ENCODE results near the gene RNF17. TPM values are rescaled to one million over a fixed set of nuclear protein-coding genes. Genes with fewer than 3 reads are reported as not detected.

Gene RNF17
- polyA plus RNA-seq, 1 of the 3 experiments (the other 2 are of a cell fraction): not detected

DNA sequence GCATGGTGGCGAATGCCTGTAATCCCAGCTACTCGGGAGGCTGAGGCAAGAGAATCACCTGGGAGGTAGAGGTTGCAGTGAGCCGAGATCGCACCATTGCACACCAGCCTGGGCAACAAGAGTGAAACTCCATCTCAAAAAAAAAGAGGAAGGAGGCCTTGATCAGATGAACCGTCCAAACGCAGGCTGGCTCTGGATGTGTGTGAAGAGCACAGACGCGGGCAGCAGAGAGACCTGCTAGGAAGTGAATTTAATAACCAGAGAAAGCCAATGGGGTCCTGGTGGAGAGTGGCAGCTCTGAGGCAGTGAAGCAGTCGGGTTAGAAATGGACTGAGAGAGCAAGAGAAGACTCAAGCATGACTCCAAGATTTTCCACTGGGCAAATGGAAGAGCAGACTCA, 136.5 kb downstream of the RNF17 start:
- Histone ChIP-seq H3K36me3 (replicated peaks in 1 of 2; ENCODE audit: control insufficient read depth in 1 of 2, insufficient read depth in 2 of 2, low read length in 1 of 2) (peaks cover 20 to 22% of the 10 kb centered on the region in 2 experiments), H3K4me1 (ENCODE audit: control insufficient read depth in 1 of 2, insufficient read depth in 2 of 2, low read depth in 1 of 2, low read length in 1 of 2) (no peaks in the 10 kb centered on the region; a peak in 1 of 4 replicates), H2AFZ (ENCODE audit: low read depth) (no peak overlapping the region), H3K27me3 (ENCODE audit: insufficient read depth) (no peaks in the 10 kb centered on the region), H3K4me3 (ENCODE audit: low read depth in 2 of 2, low read length in 1 of 2) (no peak overlapping the region), H3K9ac (no peak overlapping the region), H3K79me2 (ENCODE audit: insufficient read depth) (peaks cover 10% of the 10 kb centered on the region; the same call in 1 of the 2 replicates), H3F3A (replicated peaks; ENCODE audit: insufficient read depth) (no peaks in the 10 kb centered on the region), H3K9me2 (no peaks in the 10 kb centered on the region), H3K27ac (ENCODE audit: low read depth in 2 of 2, low read length in 1 of 2) (no peak overlapping the region), H3K4me2 (no peak overlapping the region), H3K9me3 (no peaks in the 10 kb centered on the region), H4K20me1 (ENCODE audit: insufficient read depth) (no peaks in the 10 kb centered on the region)
- CTCF ChIA-PET: no interaction called here
- POLR2A ChIA-PET: no interaction called here
- no peak for DNase-seq
- 92% methylated on average over 9 of the region's 9 CpGs for WGBS (ENCODE audit: low lambda C conversion rate)
- no peak for TF ChIP-seq FOSL2 (IDR thresholded peaks at IDR 0.05; ENCODE audit: borderline replicate concordance, low read depth)
- no peak for TF ChIP-seq USF2 (IDR thresholded peaks at IDR 0.05; ENCODE audit: borderline replicate concordance, low read depth, low read length)
- no peak for TF ChIP-seq YY1 (IDR thresholded peaks at IDR 0.05; ENCODE audit: low read depth)
- no peak for TF ChIP-seq RAD21 (IDR thresholded peaks at IDR 0.05; ENCODE audit: low read length)
- no peak for TF ChIP-seq SIN3A (IDR thresholded peaks at IDR 0.05; ENCODE audit: borderline replicate concordance, low read depth, low read length)
- no peak for TF ChIP-seq FOXJ3 (CRISPR knock-in tag; IDR thresholded peaks at IDR 0.05)
- no peak for TF ChIP-seq ZBTB33 (IDR thresholded peaks at IDR 0.05; ENCODE audit: borderline replicate concordance, low read depth)
- no peak for TF ChIP-seq GABPA (IDR thresholded peaks at IDR 0.05; ENCODE audit: low read depth)
- no peak for TF ChIP-seq EZH2phosphoT487 (IDR thresholded peaks at IDR 0.05; ENCODE audit: borderline replicate concordance, low read depth)
- no peak for TF ChIP-seq IRF3 (IDR thresholded peaks at IDR 0.05; ENCODE audit: low read depth, low read length)
- TF ChIP-seq NFIC (IDR thresholded peaks at IDR 0.05; ENCODE audit: borderline replicate concordance): no peak
- TF ChIP-seq NRF1 (IDR thresholded peaks at IDR 0.05; ENCODE audit: low read depth, low read length): no peak
- TF ChIP-seq EP300 (IDR thresholded peaks at IDR 0.05; ENCODE audit: borderline replicate concordance in 1 of 2, low read depth in 1 of 2, low read length in 1 of 2): no peak
- no peak for TF ChIP-seq JUND (IDR thresholded peaks at IDR 0.05)
- TF ChIP-seq MEF2A (IDR thresholded peaks at IDR 0.05; ENCODE audit: borderline replicate concordance, low read depth): no peak
- TF ChIP-seq TAF1 (IDR thresholded peaks at IDR 0.05; ENCODE audit: borderline replicate concordance, low read depth, low read length): no peak

Data from SK-N-SH (cell line).